Measurements from ENCODE around the gene PLEKHG2.
"Not testable (repeated sequence)": the region's sequence is repeated elsewhere in the genome, so short reads cannot be mapped to it uniquely, and the experiment has no call there.

Gene PLEKHG2

DNA sequence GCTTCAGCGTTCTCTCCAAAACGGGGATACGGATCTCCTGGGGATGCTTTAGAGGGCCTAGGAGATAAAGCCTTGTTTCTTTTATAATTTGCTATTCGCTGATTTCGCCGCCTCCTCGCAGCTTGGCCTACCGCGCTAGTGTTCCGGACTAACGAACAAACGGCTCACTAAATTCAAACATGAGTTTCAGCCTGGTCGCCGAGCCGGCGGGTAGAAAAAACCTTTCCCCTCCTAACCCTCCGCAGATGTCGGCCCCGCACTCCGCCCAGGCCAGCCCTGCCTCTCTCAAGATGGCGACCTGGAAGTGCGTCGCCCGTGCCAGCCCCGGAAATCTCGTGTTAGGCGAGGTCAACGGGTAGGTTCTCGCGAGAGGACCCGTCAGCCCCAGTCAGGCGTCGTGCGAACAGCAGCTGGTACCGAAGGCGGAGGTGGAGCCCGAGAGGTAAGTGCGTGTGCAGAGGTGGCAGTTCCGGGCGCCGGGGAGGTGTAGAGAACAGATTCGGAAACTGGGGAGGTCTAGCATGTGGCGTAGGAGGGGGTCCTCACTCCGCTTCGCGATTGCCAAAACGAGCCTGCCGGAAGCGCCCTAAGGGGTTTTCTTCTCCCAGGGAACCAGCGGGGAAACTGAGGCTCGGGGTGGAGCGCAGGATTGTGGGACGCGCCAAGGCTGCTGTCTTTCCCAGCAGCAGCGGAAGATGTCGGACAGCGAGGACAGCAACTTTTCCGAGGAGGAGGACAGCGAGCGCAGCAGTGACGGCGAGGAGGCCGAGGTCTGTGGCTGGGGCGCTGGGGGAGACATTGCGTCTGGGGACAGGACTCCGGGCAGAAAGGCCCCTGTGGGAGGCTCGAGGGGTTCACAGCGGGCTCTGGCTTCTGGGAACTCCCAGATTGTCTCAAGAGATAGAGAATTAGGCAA, 33.0 kb downstream of the PLEKHG2 start, which contains the start of gene SUPT5H:
SUPT5H (plus strand) TSS at position 387 of the 916 bp plus-strand sequence; CDS start at position 696, 309 bp downstream.
- peak; percentile 95 for DNase-seq (ENCODE audit: low spot score)

- DNase-seq (ENCODE audit: low spot score): no peak
Measured at GRCh38 chr19:39446365-39447084, 34.1 kb downstream of the PLEKHG2 start.

DNA sequence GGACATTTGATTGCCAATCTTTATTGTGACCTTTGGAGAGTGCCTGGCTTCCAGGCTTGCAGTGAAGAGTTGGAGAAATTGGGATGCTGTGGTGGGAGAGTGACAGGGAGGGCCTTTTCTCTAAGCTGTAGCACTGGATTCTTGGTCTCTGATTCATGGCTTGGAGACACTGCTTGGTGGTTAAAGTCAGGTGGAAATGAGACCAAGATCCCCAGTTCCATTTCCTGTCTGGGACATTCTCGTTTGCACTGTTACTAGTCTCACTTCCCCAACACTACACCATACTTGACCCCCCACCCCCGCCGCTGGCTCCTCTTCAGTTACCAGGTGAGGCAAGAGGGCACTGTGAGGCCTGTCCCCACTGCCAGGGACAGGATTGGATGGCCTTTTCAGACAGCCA, 35.8 kb downstream of the PLEKHG2 start:
- no peak for DNase-seq (ENCODE audit: low spot score)

DNA sequence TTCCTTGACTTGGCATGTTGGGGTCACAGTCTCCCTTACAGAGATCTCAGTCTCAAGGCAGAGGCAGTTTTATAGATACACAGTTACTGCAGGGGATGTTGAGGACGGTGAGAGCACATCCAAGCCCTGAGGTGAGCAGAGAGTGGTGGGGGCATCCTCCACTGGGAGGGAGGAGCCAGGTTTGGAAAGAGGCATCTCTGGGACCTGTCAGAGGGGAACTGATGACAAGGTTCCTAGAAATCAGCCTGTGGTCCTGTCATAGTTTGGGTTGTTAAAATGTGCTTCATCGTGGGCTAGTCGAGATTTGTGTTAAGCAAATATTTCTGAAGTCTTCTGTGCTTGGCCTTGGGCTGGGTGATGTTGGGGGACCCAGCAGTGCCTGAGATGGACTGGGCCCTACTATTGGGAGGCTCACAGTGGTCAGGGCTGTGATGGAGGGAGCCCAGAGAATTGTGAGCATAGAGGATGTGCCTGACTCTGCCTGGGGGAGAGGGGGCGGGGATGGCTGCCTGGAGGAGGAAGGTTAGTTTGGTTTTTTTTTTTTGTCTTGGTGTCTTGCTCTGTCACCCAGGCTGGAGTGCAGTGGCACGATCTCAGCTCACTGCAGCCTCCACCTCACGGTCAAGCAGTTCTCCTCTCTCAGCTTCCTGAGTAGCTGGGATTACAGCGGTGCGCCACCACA, 36.8 kb downstream of the PLEKHG2 start:
- no peak for DNase-seq (ENCODE audit: low spot score)

DNA sequence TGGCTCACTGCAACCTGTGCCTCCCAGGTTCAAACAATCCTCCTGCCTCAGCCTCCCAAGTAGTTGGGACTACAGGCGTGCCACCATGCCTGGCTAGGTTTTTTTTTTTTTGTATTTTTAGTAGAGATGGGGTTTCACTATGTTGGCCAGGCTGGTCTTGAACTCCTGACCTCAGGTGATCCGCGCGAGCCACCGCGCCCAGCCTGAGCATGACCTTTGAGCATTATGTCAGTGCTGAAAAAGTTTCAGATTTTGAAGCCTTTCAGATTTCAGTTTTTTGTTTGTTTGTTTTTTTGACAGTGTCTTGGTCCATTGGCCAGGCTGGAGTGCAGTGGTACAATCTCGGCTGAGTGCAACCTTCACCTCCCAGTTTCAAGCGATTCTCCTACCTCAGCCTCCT, 38.8 kb downstream of the PLEKHG2 start:
- not testable (repeated sequence) for DNase-seq (ENCODE audit: low spot score)

DNA sequence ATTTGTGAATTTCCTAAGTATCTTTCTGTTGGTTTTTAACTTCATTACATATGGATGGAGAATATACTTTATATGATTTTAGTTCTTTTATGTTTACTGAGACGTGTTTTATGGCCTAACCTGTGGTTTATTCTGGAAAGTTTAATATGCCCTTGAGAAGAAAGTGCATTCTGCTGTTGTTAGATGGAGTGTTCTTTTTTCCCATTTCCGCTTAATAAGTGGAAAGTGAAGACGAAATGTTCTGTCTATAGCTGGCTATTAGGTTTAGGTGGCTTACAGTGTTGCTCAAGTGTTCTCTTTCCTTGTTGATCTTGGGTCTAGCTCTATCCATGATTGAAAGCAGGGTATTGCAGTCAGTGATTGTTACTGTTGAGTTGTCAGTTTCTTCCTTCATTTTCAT, 50.9 kb downstream of the PLEKHG2 start:
- DNase-seq (ENCODE audit: low spot score): no peak

GRCh38 chr19:39465956-39466747, 53.7 kb downstream of the PLEKHG2 start:
- no peak for DNase-seq (ENCODE audit: low spot score)

- DNase-seq (ENCODE audit: low spot score): no peak
Measured at GRCh38 chr19:39467941-39468340, 55.5 kb downstream of the PLEKHG2 start.

DNA sequence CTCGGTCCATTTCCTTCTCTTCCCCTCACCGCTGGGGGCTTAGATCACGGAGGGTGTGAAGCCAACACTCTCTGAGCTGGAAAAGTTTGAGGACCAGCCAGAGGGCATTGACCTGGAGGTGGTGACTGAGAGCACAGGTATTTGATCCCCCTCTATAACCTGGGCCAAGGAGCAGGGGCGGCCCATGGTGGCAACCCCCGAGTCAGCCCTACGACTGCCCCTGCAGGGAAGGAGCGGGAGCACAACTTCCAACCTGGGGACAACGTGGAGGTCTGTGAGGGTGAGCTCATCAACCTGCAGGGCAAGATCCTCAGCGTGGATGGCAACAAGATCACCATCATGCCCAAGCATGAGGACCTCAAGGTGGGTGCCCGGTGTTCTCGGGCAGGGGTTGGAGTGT, 56.6 kb downstream of the PLEKHG2 start:
- DNase-seq (ENCODE audit: low spot score): no peak

- DNase-seq (ENCODE audit: low spot score): no peak
Measured at GRCh38 chr19:39469567-39469966, 57.1 kb downstream of the PLEKHG2 start.

DNA sequence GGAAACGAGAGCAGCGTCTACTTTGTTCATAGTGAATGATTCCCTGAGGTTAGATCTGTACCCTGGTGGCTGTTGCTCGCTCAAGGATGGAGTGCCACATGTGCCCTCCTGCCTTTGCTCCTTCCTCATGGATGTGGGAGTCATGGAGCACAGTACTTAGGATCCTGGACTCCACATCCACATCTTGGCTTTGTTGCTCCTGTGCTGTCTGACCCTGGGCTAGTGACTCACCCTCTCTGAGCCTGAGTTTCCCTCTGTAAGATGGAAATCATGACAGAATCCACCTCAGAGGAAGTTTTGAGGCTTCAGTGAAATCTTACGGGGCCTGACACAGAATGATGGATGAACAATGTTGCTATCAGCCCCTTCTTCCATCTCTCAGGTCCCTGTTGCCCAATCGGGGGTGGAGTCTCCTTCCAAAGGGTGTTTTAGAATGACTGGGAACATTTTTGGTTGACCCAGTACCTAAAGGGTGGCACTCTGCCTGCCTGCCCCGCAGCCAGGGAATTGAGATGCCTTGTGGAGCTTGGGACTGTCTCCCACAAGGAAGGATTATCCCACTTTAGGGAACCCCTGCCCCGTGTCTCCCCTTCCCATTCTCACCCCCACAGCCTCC, 58.4 kb downstream of the PLEKHG2 start:
- DNase-seq (ENCODE audit: low spot score): no peak

- no peak for DNase-seq (ENCODE audit: low spot score)
Measured at GRCh38 chr19:39471756-39472536, 59.5 kb downstream of the PLEKHG2 start.

DNA sequence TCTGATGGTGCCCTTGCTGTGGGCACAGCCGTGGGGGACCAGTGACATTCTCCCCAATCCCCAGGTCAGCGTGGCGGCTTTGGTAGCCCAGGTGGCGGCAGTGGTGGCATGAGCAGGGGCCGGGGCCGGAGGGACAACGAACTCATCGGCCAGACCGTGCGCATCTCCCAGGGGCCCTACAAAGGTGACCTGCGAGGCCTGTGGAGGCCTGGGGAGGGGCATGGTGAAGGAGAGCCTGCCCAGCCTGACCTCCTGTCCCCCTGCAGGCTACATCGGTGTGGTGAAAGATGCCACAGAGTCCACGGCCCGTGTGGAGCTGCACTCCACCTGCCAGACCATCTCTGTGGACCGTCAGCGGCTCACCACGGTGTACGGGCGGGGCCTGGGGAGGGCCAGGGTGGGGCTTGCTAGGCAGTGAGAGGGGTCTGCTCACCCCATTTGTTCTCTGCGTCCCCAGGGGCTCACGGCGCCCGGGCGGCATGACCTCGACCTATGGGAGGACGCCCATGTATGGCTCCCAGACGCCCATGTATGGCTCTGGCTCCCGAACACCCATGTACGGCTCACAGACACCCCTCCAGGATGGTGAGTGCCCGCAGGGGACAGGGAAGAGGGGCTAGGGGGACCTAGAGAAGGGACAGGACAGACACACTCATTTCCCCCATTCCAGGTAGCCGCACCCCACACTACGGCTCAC, 60.4 kb downstream of the PLEKHG2 start:
- DNase-seq (ENCODE audit: low spot score): no peak

DNA sequence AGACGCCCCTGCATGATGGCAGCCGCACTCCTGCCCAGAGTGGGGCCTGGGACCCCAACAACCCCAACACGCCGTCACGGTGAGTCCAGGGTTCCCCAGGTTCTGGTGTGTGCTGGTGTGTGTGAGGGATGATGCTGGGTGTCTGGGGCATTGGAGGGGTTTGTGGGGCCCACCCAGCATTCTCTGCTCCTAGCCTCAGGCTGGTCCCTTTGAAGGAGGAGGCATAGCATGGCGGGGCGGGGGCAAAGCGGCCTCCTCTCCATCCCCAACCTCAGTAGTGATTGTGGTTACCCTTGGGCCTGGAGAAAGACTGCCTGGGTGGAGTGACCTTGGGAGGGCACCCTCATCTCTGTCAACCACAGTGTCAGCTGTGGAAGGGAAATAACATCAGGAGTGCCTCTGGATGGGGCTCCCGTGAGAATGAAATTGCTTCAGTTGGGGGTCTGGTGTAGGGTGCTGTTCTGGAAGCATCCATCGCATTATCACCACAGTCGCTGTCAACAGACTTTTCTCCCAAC, 61.0 kb downstream of the PLEKHG2 start:
- no peak for DNase-seq (ENCODE audit: low spot score)

DNA sequence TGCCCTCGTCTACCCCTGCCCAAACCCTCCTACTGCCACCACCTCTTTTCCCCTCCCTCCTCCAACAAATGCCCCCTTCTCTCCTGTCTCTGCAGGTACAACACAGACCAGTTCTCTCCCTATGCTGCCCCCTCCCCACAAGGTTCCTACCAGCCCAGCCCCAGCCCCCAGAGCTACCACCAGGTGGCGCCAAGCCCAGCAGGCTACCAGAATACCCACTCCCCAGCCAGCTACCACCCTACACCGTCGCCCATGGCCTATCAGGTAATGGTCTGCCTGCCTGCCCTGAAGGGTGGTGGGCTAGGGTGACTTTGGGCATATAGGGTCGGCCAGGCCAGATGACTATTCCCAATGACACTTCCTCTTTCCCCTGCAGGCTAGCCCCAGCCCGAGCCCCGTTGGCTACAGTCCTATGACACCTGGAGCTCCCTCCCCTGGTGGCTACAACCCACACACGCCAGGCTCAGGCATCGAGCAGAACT, 61.7 kb downstream of the PLEKHG2 start:
- DNase-seq (ENCODE audit: low spot score): no peak

DNA sequence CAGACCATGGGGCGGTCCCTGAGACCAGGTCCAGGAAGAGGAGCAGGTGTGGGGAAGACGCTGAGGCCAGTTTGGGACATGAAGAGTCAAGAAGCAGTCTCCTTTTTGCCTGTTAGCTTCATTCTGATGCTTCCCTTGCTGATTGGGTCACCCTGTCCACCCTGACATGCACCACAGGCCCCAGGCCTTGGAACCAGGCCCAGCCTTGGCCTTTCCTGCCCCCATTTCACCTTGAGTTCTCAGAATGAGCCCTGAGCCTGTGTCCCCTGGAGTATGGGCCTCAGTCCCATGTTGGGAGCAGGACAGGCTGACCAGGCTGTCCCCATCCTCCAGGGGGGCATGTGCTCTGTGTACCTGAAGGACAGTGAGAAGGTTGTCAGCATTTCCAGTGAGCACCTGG, 63.3 kb downstream of the PLEKHG2 start:
- DNase-seq (ENCODE audit: low spot score): no peak

Measured in left forelimb (tissue), 1 donor.